22Rv1 (cell line): ENCODE data around the gene PRDM11.

Experiments used
- CTCF ChIP-seq: fragments of 450-650 bp; IDR thresholded peaks from 2 replicates; pipeline ENCODE4 v1.5.1; 2017; ENCODE audit warnings: mild to moderate bottlenecking
- ZFX ChIP-seq: fragments of 450-650 bp; IDR thresholded peaks from 2 replicates; pipeline ENCODE4 v1.6.1; 2017; ENCODE audit warnings: antibody characterized with exemption, borderline replicate concordance

DNA sequence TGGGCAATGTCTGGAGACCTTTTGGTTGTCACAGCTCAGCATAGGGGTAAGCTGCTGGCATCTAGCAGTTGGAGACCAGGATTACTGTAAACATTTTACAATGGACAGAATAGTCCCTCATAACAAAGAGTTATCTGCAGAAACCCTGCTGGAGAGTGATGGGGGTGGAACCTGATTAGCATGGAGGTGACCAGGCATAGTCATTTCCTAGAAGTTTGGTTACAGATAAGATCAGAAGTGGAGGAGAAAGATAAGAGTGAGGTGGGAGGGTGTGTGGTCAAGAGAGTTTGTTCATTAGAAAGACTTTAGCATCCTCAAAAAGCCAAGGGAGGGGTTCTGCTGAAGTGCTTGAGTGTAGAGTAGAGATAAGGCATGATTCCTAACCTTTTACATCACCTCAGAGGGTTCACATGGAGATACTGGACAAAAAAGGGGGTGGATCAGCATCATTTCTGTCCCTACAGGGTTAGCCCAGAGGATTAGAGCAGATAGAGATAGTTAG, 38.8 kb downstream of the PRDM11 start:
- no peak for TF ChIP-seq CTCF
- TF ChIP-seq ZFX = no peak
